GM18868 (cell line): Measurements from ENCODE around the gene CIB4.

Source experiments
- ATAC-seq: cut with Tn5 transposase; IDR thresholded peaks from one replicate; pipeline ENCODE4 v1.9.1; 2021; ENCODE audit warnings: mild to moderate bottlenecking, moderate library complexity; ENCODE audit not compliant: unreplicated experiment

The CIB4 gene

DNA sequence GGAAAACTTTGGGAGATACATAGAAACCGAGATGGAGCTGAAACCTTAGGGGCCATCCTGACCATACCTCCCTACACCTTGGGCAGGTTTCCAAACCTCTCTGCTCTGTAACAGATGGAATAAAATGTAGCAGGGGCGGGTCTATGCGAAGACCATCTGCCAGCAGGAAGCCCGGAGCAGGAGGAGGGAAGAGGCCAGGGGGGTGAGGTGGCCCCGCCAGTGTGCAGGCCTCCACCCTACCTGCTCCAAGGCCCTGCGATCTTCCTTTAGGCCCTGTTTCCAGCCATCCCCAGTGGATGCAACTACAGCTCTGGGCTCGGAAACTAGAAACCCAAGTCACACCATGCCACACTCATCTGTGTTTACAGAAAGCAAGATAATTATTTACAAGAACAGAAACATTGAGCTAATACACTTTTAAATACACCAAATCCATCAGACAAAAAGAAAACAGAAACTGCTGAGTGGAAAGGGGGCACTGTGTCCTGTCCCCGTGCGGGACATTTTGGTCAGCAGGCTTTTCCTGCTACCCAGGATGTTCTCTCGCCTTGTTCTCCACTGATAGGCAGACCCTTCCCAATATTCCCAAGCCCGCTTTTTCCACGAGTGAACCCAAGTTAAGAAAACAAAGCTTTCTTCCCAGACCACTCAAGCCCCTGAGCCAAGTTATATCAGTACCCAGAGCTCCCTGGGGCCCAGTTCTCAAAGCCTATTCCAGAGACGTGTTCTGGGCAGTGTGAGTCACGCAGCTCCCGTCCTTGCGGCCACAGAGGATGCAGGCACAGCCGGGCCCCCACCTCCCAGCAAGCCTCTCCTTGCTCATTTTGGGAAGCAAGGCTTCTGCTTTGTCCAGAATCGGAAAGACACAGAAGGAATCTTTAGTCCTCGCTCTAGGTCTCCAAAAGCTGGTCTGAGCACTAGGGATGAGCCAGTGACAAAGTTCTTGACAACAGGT lies 17.3 kb downstream of the CIB4 start:
- ATAC-seq = no peak

DNA sequence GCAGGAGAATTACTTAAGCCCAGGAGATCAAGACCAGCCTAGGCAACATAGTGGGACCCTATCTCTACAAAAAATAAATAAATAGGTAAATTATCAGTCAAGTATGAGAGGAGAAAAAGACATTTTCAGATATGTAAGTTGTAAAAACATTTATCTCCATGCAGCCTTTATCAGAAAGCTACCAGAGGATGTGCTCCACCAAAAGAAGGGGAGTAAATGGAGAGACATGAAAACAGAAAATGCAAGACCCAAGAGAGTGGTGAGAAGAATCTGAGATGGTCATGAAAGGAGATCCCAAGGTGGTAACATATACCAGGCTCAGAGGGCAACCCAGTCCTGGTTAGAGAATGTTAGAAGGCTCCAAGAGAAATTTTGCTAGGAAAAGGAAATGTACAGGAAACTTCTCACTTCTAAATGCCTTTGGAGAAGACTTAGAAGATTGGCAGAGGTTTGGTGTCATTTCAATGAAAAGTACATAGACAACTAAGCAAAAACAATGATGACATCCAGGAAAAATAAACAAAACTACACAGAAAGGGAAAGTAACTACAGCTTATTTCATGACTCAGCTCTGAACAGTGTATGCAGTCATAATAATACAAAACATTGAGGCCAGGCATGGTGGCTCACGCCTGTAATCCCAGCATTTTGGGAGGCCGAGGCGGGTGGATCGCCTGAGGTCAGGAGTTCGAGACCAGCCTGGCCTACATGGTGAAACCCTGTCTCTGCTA lies 19.5 kb downstream of the CIB4 start:
- no peak for ATAC-seq

DNA sequence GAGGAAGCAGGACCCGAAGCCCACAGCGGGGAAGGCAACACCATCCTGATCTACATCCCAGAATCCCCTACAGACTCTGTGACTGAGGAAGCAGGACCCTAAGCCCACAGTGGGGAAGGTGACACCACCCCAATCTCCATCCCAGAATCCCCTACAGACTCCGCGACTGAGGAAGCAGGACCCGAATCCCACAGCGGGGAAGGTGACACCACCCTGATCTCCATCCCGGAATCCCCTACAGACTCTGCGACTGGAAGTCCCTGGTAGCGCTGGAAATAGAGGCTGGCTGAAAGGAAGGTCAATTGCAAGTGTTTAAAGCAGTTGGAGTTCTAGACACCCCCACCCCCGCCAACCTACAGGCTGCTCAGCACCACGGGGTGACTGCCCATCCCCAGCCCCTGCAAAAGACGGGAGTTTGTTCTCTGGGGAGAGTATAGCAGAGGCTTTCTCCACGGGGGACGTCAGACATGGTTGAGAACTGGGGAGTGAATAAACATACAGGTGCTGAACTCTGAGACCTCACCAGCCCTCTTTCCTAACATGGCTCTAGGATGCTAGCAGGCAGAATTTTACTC lies 21.0 kb downstream of the CIB4 start:
- ATAC-seq = no peak

DNA sequence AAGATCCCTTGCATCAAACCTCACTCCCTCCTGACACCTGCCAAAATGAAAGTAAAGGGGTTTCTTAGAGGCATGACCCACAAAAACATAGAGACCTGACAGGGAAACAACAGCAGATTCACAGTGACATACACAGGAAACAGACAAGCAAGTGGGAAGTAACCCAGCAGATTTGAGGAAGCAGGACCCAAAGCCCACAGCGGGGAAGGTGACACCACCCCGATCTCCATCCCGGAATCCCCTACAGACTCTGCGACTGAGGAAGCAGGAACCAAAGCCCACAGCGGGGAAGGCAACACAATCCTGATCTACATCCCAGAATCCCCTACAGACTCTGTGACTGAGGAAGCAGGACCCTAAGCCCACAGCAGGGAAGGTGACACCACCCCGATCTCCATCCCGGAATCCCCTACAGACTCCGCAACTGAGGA lies 21.6 kb downstream of the CIB4 start:
- no peak for ATAC-seq

DNA sequence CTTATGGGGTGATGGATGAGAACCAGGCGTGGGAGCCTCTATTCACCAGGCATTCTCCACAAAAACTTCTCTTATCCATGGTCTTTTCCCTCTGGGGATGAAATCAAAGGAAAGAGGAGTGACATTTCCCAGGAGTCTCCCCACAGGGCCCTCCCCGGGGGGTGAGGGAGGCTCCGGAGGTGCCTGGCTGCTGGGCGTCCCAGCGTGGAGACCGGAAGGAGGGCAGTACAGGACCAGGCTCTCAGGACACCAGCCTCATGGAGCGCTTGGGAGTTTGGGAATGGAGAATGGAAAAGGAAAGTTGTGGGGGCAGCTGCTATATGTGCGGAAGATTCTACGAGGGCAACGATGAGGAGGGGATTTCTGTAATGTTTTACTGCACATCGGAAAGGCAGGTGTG lies 22.1 kb downstream of the CIB4 start:
- ATAC-seq = no peak

DNA sequence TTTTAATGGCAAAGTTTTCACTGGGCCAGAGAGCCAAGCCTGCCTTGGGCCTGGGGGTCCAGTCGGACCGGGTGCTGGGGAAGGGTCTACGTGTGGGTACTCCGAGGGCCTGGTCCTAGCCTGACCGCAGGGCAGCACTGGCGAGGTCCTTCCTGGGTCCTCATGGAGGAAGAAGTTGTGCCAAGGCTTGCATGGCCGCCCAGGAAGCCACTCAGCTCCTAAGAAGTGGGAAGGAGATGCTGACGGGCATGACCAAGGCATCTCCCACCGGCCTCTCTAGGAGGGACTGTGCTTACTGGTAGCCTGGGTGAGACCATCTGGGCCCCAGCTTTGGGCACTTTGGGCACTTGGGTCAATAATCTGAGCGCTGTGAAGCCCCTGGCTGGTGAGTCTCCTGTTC lies 22.6 kb downstream of the CIB4 start:
- ATAC-seq = no peak

DNA sequence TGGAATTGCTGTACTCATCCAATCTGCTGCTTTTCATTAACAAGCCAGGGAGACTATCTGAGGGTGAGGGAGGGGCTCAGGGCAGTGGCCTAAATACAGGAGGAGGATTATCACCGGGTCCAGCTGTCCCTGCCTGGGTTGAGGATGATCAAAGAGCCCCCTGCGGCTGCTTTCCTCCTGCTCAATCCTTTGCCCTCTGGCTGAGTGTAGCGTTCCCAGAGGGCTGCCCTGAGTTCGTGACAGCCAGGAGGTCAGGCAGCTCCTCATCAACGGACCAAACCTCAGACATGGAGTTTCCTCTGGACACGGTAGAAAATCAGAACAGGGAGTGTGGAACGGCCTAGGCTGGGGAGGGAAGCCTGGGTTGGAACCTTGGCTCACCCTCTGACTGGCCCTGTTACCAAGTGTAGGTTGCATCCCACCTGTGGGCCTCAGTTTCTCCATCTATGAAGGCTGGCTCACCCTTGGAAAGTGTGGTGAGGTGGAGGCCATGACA lies 23.5 kb downstream of the CIB4 start:
- no peak for ATAC-seq

DNA sequence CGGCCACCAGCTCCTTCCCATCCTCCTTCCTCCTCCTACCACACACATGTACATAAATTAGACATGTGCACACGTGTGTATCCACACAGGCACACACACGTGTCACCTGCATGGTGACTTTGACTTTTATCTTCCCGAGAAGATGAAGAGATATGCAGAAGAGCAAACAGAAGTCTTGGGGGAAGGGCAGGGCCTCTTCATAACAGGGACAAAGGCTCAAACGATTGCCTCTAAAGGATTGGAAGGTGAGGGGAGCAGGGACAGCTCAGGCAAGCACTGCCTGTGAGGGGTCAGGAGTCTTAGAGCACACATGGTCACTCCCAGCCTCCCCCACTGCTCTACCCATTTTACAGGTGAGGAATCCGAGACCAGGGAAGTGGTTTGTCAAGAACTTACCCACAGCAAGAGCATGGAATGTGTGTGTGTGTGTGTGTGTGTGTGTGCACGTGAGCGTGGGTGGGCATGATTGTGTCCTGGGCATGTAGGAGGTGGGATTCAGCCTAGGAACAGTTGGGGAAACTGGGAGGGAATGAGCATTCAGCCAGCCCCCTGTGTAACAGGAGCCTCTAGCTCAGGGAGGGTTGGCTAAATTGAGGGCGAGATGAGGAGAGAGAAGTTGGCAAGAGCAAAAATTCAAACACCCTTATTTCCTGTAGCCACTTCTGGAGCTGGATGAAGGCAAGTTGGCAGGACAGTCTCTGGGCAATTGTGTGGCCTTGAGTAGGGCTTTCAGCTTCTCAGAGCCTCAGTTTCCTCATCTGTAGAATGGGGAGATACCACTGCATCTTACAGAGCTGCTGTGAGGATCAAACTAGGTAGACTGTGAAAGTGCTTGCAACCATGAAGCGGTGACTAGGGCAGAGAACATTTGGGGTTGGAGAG lies 24.2 kb downstream of the CIB4 start:
- ATAC-seq = no peak

DNA sequence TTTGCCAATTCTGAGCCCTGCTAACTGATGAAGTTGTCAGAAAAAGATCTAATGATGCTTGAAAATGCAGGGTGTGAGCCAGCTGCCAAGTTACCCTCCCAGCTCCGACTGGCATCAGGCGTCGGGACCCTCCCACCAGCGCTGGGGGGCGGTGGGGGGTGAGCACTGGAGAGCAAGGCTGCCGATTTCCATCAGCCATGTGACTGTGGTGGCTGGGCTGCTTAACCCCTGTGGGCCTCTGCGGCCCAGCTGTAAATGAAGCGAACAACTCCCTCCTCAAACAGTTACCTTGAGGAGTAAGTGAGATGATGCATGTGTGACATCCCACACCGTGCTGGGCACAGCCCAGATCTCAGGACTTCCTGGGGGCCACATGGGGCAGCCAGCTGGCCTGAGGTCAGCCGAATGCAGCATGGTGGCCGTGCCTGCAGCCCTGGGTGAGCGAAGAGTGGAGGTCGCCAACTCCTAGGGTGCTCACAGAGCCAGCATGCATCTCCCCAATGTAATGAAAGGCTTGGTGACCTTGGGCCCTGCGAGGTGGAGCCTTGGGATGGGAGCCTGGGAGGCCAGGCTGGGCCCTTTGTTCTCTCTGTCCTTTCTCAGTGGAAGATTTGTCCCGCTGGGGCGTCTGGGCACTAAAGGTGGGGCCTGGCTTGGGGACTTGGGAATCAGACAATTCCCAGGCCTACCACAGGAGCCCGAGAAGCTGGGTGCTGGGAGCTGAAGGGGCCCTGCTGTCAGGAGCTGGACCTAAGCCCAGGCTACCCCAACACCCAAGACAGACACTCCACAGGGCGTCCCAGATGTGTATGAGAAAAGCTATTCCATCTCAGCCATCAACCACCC lies 25.1 kb downstream of the CIB4 start:
- no peak for ATAC-seq

DNA sequence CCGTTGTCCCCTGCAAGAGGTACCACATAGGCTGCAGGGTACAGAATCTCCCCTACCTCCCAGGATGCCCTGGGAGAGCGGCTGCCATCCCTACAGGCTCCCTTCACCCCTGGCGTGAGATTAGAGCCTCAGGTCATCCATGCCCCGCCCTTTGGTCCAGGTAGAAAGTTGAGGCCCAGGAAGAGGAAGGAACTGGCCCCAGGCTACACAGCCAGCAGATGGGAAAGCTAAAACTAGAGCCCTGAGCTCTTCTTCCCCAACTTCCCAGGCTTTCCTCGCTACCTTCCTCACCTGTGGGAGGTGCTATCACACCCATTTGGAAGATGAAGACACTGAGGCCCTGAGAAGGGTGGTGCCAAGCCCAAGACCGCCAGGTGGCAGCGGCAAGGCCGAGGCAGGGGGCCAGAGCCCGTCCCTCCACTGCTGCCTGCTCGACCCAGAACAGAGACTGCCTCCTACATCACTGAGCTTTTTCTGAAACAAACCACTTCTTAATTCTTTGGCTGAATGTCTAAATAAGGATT lies 25.8 kb downstream of the CIB4 start:
- ATAC-seq = no peak

DNA sequence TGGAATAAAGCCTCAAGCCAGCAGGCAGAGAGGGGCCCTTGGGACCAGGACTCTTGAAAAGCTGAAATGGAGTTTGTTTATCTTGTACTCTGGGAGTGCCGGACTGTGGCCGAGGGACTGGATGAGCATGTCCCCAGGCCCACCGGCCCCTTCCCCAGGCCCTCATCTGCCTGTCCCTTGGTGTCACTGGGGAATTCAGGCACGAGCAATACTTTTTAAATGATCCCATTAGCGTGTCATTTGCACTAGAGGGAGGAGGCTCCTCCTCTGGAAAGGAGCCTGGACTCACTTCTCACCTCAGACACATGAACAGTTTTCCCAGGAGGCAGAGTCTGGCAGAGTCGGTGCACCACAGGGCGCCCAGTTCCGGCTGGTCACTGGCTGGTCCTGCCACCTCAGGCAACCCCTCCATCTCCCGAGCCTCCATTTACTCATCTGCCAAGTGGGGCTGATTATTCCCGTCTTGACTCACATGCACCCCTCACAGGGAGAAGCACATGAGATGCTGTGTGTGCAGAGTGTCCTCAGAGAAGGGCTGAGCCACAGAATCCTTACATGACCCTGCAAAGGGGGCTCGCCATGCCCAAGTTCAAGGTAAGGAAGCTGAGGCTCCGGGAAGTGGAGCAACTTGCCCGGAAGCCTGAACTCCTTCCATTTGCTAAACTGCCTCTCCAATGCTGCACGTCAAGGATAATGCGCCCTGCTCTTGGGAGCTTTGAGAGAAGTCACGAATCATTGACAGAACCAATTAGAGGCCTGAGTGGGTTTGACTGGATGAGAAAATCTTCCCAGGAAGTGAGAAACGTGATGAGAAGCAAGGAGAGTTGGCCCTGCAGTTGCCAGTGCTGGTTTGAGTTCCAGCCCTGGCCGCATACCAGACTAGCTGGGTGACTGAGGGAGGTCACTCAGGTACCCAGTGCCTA lies 26.7 kb downstream of the CIB4 start:
- ATAC-seq = no peak

DNA sequence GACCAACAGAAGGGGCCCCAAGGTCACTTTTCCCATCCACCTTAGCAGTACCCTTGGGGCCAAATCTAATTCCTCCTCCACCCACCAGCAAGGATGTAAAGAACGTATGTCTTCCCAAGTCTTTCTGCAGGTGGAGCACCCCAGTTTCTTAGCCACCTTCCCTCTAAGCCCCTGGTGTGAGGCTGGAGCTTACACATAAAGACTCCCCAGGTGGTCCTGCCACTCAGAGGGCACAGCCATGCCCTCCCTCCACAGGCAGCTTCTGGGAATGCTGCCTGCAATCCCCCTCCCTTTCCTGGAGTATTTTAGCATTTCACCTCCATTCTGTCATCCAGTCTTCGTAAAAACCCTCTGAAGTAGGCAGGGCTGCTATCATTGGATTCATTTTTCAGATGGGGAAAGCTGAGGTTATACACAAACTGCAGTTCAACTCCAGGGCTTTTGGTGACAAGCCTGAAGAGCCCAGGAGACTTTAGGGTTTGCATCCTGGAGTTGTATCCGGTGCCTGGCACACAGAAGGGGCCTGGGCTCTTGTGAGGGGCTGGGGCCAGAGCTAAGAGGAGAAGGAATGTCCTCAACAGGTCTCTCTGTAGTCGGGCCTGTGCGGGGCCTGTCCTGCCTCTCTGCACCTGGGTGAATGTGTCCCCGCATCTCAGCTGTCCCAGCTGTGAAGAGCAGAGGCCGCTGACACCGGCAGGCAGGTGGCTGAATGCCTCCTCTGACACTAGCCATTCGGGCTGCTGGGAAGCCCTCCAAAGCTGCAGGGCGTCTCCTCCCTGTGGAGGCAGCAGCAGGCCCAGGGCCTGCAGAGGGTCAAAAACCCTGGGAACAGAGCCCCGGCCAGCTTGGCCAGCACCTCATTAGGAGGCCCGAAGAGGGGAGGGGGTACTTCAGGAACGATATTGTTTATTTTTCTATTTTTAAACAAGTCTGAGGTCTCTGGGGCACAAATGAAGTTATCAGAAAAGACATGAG lies 27.6 kb downstream of the CIB4 start:
- no peak for ATAC-seq

DNA sequence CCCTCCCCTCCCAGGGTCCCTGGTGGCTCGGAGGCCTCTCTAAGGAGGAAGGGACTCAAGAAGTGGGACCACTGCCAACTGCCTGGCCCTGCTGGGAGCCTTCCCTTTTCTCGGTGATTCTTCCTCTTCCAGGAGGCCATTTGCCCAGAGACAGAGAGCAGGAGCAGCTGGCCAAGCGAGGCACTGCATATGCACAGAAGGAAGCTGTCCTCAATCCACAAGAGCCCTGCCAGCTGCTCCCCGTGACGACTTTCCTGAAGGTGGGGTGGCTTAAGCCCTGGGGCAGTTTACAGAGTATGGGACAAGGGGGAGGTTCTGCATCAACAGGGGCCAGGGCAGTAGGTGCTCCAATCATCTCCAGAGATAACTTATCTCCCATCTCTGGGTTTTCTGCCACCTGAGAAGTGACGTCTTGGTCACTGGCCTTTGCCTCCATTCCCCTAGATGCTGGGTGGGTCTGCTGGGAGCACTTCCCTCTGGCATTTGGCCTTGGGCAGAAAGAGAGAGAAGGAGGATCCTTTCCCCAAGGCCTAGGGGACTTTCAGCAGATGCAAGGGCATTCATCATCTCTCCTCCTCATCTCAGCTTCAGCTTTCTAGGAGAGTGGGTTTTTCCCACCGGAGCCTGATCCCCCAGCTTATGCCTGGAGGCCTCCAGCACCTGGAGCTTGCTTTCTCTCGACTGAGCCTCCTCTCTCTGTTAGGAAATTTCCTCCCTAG lies 28.5 kb downstream of the CIB4 start:
- no peak for ATAC-seq

DNA sequence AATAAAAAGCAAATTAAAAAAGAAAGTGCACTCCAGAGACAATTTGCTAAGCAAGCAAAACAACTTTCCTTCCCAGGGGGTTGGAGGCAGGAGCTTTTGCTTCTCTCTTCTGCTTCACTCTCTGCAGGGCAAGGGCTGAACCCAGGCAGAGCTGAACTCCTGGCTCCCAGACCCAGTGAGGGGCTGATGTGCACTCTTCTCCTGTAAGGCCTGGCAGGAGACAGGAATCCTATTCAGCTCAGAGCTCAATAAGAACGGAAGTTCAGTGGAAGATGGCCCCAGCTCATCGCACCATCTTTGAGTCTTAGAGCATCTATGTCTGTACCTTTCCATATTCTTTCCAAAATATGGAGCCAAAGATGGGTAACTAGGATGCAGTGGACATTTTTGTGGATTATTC lies 29.1 kb downstream of the CIB4 start:
- ATAC-seq = no peak

DNA sequence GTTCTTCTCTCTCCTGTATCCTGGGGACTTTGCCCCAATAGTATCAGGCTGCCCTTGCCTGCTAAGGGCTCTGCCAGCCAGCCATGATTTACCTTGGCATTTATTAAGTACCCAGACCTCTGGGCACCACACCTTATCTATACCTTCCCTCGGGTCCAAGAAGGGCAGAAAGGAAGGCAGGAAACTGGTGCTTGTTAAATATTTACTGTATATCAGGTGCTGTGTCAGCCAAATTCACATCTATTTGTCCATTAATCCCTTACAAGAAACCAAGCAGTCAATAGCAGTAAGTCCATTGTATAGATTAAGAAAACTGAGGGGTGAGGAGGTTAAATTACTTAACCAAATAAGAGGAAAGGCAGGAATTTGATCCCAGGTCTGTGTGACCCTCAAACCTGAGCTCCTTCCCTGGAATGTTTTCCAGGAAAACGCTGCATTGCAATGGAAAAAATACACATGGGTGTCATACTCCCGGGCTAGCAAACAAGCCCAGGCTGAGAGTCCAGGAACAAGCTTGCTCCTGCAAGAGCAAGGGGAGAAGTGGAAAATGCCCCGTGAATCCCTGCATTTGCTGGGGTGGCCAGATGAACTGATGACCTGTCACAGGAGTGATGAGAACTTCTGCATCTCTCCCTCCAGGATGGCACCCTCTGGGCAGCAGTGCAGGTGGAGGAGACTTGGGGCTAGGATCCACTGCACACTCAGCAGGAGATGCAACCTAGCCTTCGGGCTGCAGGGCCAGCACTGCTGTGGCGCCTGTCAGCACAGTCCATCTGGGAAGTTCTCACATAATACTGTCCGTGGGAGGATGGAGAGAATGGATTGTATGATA lies 30.4 kb downstream of the CIB4 start:
- no peak for ATAC-seq

DNA sequence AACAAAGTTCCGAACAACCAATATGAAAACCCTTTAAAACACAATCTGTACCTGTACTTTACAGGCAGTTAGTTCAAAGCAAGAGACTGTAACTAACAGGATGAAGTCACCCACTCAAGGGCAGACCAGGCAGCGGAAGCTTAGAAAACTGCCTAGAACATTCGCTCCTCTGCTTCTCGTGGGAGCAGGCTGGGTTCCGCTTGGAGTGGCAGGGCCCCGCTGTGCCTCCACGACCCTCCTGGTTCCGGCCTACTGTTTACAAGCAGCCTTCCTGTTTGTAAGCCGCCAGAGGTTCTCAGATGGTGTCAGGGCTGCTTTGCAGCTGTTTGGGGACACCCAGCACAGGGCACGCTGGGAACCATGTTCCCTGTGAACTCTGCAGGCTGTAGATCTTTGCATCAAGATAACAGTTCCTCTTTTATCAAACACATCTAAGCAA lies 31.3 kb downstream of the CIB4 start:
- no peak for ATAC-seq
